ENCODE measurements around the gene MOB3A. TPM values are rescaled to one million over a fixed set of nuclear protein-coding genes. Genes with fewer than 3 reads are reported as not detected.
A peak's percentile ranks its signal among the peaks of the same experiment; 100 is the strongest.

The MOB3A gene
- total RNA-seq, 2 donors from 2014 or later = 37.8 to 50.9 TPM

- no peak overlapping the region for H3K4me3 ChIP-seq
- no peaks in the 10 kb centered on the region for H3K27me3 ChIP-seq (replicated peaks; ENCODE audit: insufficient read depth)
- DNase-seq (ENCODE audit: low spot score) (no peak), ATAC-seq (ENCODE audit: insufficient number of reproducible peaks, low FRiP score, low read depth) (no peak)
- no peak for TF ChIP-seq CTCF (IDR thresholded peaks at IDR 0.05)
- H3K9me3 ChIP-seq = no peaks in the 10 kb centered on the region
- H3K36me3 ChIP-seq = no peaks in the 10 kb centered on the region
- H3K27ac ChIP-seq = peak overlapping the region; percentile 95 to 96
- peaks cover 29 to 49% of the 10 kb centered on the region in 2 donors for H3K4me1 ChIP-seq (ENCODE audit: control insufficient read depth in 1 of 2, low read depth in 2 of 2)
These were observed 37.3 kb downstream of the MOB3A start for GRCh38 chr19:2058570-2059421.

- Histone ChIP-seq H3K27me3 (replicated peaks; ENCODE audit: insufficient read depth) (no peaks in the 10 kb centered on the region), H3K4me3 (no peak overlapping the region), H3K36me3 (no peaks in the 10 kb centered on the region), H3K9me3 (no peaks in the 10 kb centered on the region), H3K27ac (peak overlapping the region; percentile 95 to 96), H3K4me1 (ENCODE audit: control insufficient read depth in 1 of 2, low read depth in 2 of 2) (peaks cover 29 to 50% of the 10 kb centered on the region in 2 donors)
- DNase-seq (ENCODE audit: low spot score) = no peak
- ATAC-seq (ENCODE audit: insufficient number of reproducible peaks, low FRiP score, low read depth) = no peak
- TF ChIP-seq CTCF (IDR thresholded peaks at IDR 0.05) = no peak
These were observed 38.3 kb downstream of the MOB3A start for GRCh38 chr19:2057484-2058469.

- Histone ChIP-seq H3K27ac (peak overlapping the region; percentile 69 to 96), H3K27me3 (replicated peaks; ENCODE audit: insufficient read depth) (no peaks in the 10 kb centered on the region), H3K4me1 (ENCODE audit: control insufficient read depth in 1 of 2, low read depth in 2 of 2) (peaks cover 26 to 48% of the 10 kb centered on the region in 2 donors), H3K36me3 (no peaks in the 10 kb centered on the region), H3K4me3 (no peak overlapping the region), H3K9me3 (no peaks in the 10 kb centered on the region)
- DNase-seq (ENCODE audit: low spot score) (no peak), ATAC-seq (ENCODE audit: insufficient number of reproducible peaks, low FRiP score, low read depth) (no peak)
- no peak for TF ChIP-seq CTCF (IDR thresholded peaks at IDR 0.05)
These were observed 39.3 kb downstream of the MOB3A start for GRCh38 chr19:2056837-2057192.

- Histone ChIP-seq H3K27me3 (replicated peaks; ENCODE audit: insufficient read depth) (no peaks in the 10 kb centered on the region), H3K4me3 (peak overlapping the region; percentile 53), H3K27ac (peak overlapping the region; percentile 69 to 87), H3K9me3 (no peaks in the 10 kb centered on the region), H3K36me3 (no peaks in the 10 kb centered on the region), H3K4me1 (ENCODE audit: control insufficient read depth in 1 of 2, low read depth in 2 of 2) (peaks cover 26 to 51% of the 10 kb centered on the region in 2 donors)
- DNase-seq (ENCODE audit: low spot score) = no peak
- no peak for TF ChIP-seq CTCF (IDR thresholded peaks at IDR 0.05)
- no peak for ATAC-seq (ENCODE audit: insufficient number of reproducible peaks, low FRiP score, low read depth)
These were observed 39.9 kb downstream of the MOB3A start for GRCh38 chr19:2055931-2056836.
